GM19467 (cell line): Measurements from ENCODE around the gene TEK.

Experiments used
- ATAC-seq: cut with Tn5 transposase; IDR thresholded peaks from one replicate; pipeline ENCODE4 v1.9.1; 2021; ENCODE audit warnings: mild to moderate bottlenecking, moderate library complexity; ENCODE audit not compliant: unreplicated experiment

Gene TEK

GRCh38 chr9:27118916-27119315 is 9.9 kb downstream of the TEK start:
- ATAC-seq = no peak

DNA sequence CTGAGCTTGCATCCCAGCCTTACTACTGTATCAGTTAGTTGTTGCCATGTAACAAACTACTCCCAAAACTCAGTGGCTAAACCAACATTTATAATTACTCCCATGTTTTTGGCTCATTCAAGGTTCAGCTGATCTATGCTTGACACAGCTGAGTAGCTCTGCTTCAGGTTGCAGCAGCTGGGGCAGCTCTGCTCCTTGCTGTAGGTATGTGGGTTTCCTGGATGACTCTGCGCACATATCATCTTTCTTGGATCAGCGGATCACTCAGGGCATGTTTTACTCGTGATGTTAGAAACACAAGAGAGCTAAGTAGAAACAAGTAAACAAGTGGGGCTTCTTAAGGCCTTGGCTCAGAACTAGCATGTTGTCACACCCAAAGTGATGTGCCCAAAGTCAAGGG is 15.1 kb downstream of the TEK start:
- no peak for ATAC-seq

GRCh38 chr9:27125030-27125429 is 16.0 kb downstream of the TEK start:
- ATAC-seq = no peak

GRCh38 chr9:27125936-27126335 is 16.9 kb downstream of the TEK start:
- ATAC-seq = no peak

- ATAC-seq = no peak
Measured at GRCh38 chr9:27126670-27127069, 17.6 kb downstream of the TEK start.

- ATAC-seq = no peak
Measured at GRCh38 chr9:27129221-27129620, 20.2 kb downstream of the TEK start.

DNA sequence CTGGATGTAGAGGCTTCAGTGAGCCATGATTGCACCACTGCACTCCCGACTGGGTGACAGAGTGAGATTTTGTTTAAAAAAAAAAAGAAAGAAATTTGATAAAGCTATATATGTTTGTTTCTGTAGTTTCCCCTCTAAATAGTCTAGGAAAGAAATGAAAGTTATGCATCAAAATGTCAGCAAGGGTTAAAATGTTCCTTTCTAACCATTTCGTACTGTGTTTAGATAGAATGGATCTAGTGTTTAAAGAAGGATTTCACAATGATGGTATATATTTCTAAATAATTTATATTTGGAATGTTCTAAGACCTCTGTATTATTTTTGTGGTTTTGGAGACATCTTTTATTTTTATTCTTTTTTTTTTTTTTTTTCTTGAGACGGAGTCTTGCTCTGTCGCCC is 22.7 kb downstream of the TEK start:
- no peak for ATAC-seq

- ATAC-seq = no peak
Measured at GRCh38 chr9:27133817-27134216, 24.8 kb downstream of the TEK start.

DNA sequence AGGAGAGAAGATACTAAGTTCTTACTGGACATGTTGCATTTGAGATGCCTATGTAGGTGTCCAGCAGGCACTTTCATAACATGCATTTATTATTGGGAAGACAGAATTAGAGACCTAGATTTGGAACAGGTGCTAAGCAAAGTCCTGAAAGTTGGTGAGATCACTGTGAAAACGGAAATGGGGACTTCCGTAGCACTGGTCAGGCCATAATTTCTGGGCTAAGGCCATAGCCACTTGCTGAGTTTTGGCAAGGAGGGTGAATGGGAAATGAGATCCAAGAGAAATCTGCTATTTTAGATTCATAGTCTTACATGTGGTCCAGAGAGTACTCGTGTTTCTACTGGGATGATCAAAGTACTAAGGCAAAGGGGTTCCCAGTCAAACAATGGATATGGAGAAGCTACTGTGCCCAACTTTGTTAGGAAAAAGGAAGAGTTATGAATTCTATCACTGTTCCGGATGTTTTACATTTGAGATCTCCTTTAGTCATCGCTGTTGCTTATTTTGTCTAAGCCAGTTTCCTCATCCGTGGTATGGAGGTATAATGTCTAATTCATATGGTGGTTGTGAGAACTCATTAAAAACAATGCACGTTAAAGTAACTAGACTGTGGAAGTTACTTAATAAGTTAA is 33.4 kb downstream of the TEK start:
- no peak for ATAC-seq

- no peak for ATAC-seq
Measured at GRCh38 chr9:27145143-27145542, 36.1 kb downstream of the TEK start.

DNA sequence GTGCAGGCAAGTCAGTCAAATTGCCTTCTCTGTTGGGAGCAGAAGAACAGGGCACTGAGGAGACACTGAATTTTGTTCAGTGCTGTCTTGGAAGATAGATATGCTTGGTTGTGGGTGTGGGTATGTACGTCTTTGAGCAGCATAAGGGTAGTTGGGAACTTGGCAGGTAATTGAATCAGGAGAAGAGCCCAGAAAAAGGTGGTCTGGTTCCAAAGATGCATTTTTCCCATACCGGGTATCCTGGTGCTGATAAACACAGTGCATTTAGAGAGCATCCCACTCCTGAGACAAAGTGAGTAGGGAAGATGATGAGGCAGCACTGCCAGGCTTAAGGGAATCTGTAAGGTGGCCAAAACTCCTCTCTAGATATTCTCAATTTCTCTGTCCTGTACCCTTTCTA is 40.6 kb downstream of the TEK start:
- no peak for ATAC-seq

- no peak for ATAC-seq
Measured at GRCh38 chr9:27150746-27151406, 41.9 kb downstream of the TEK start.

DNA sequence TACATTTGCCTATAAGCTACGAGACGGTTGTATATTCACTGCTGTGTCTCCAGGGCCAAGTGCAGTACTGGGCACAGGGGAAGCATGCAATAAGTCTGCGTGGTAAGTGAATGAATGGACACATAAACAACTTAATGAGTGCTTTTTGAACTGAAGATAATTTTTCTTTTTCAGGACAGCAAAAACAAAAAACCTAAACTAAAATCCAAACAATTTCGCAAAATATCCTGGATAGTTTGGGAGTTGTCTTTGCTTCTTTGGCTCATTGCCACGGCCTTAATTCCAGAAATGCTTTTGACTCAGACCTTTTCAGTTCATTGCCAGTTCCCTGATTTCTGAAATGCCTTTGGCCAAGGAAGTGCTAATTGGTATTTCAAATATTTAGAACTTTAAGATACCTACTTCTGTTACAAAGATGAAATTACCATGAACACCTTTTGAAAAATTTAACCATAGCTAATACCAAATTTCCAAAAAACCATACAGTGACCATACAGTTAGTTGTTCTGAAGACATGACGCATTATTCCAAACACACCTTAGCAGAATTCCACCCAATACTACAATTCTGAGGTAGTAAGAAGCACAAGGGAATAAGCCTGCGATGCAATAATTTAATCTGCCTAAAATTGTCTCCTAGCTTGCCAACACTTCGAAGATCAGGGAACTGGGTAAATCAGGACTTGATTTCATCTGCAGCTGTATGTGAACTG is 42.8 kb downstream of the TEK start:
- ATAC-seq = no peak

DNA sequence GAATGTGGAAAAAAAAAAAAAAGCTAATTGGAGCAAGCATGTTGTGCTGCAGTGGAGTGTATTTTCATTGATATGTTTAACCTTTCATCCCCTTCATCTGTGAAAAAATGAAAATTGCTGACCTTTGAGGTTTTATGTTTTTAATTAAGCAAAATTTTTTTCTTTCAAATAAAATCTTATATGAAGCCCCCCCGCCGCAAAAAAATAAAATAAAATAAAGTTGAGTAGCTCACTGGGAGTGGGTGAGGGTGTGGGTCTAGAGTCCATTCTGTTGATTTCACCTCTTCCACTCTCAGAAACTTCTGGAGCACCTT is 43.3 kb downstream of the TEK start:
- no peak for ATAC-seq

DNA sequence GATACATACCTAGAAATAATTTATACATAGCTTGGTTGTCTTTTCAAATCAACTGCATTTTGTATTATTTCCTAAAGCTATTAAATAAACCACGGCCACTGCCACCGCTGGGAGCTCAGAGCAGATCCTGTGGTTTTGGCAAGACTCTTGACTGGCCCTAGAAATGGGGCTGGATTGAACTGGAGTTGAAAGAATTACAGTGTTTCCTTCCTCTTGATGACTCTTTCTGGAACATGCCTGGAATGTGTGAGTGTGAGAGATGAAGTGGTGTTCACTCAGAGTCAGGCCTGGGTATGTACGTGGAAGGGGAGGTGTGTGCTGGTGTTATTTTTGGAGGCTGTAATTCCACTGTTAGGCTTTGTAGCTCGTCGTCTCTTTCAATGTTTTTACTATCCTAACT is 45.9 kb downstream of the TEK start:
- no peak for ATAC-seq

DNA sequence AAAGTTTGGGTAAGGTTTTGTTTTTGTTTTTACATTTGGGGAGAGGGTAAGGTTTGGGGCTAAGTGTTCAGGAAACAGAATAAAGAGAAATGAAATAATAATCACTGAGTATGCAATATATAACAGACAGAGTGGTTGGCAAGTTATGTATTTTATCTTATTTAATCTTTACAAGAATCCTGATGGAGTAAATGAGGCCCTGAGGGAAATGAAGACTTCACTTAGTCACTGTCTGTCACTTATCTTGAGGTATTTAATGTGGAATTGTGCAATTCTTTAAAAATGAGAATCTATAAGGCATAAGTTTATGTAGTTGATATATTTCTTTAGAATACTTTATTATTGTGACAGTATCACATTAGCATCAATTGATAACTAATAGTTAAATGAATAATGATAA is 48.1 kb downstream of the TEK start:
- no peak for ATAC-seq

- no peak for ATAC-seq
Measured at GRCh38 chr9:27157736-27158135, 48.7 kb downstream of the TEK start.

GRCh38 chr9:27160636-27161035 is 51.6 kb downstream of the TEK start:
- no peak for ATAC-seq

DNA sequence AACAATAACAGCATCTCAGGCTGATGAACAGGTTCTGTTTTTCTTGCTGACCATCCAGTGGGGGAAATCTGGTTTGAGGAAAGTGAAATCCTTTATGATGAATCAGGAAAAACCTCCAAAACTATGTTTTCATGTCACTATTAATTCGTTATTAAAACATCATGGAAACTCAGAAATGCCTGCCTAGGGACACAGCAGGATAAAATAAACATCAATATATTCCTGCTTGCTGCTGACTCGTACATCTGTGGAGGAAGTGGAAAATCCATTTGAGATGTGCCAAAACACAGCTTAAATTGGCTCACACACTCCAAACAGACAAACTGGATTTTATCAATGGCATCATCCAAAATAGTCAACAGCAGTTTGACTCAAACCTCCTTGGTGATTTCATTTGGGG is 53.0 kb downstream of the TEK start:
- ATAC-seq = no peak

GRCh38 chr9:27165068-27165467 is 56.0 kb downstream of the TEK start:
- no peak for ATAC-seq

GRCh38 chr9:27165670-27166069 is 56.6 kb downstream of the TEK start:
- ATAC-seq = no peak

DNA sequence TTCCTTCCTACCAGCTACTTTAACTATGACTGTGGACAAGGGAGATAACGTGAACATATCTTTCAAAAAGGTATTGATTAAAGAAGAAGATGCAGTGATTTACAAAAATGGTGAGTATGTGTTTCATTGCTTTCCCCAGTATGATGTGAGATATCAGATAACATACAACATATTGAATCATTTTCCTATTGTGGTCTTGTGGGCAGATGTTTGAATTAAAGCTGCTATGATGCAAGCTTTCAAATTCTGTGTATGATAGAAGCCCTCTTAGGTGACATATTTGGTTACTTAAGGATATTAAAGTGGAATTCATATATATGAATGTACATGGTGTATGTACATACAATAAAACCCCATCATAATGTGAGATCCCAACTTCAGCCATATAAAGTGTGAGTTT is 59.5 kb downstream of the TEK start:
- no peak for ATAC-seq

- ATAC-seq = no peak
Measured at GRCh38 chr9:27168951-27169350, 59.9 kb downstream of the TEK start.
